GM18951 (cell line): Measurements from ENCODE around the gene CASS4.
"Not testable (repeated sequence)": the region's sequence is repeated elsewhere in the genome, so short reads cannot be mapped to it uniquely, and the experiment has no call there.

ENCODE experiments used
- POLR2A ChIP-seq: IDR thresholded peaks from 4 replicates; pipeline ENCODE4 v1.6.1; 2011; ENCODE audit warnings: mild to moderate bottlenecking; ENCODE audit not compliant: insufficient read length, insufficient read depth; ENCODE audit errors: extremely low read depth
- in situ Hi-C: fragments of 300-500 bp; cut with MboI; formaldehyde crosslinking; loops from one replicate; pipeline ENCODE4 v1.12.0; 2022; ENCODE audit warnings: low sequenced_read_pairs, mixed read lengths, inconsistent platforms; ENCODE audit not compliant: unreplicated experiment

CASS4 gene

DNA sequence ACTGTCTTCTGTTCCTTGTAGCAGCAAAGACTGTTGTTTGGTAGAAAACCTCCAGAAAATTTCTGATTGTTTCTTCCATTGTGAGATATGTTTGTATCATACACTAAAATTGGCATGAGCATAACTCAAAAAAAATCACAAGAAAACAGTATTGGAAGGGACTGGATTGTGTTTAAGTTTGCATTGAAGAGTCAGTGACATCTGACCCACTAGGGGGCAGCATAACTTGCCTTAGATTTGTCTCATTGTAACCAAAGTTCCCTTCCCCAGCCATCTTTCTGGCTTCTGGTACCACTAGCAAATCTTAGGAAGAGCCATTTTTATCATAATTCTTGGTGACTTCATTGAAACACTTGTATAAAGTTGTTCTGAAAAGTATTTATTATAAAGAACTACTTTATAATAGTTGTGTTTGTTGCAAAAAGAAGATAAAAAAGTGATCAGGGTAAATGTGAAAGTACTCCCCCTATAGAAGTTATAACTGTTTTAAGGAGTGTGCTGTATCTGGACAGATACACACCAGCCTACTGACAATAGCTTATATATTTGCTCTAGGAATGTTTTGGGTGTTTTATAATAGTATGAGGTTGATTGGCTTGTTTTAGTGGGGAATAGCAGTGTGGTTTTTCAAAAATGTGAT lies 11.9 kb upstream of the CASS4 start:
- in situ Hi-C loops, result no loop called here

DNA sequence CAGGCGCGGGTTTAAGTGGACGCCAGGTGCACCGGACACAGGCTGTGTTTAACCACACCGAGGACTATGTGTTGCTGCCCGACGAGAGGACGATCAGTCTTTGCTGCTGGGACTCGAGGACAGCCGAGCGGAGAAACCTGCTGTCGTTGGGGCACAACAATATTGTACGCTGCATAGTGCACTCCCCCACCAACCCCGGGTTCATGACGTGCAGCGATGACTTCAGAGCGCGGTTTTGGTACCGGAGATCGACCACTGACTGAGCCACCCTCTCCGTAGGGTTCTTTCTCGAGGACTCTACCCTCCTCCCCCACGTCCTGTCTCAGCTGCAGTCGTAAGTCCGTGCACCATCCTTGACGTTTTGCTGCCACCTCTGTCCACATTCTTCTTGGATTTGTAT lies 8.6 kb upstream of the CASS4 start:
- no peak for TF ChIP-seq POLR2A
- in situ Hi-C loops, result no loop called here

More for the DNA sequence above, 11.9 kb upstream of the CASS4 start:
- no peak for TF ChIP-seq POLR2A

DNA sequence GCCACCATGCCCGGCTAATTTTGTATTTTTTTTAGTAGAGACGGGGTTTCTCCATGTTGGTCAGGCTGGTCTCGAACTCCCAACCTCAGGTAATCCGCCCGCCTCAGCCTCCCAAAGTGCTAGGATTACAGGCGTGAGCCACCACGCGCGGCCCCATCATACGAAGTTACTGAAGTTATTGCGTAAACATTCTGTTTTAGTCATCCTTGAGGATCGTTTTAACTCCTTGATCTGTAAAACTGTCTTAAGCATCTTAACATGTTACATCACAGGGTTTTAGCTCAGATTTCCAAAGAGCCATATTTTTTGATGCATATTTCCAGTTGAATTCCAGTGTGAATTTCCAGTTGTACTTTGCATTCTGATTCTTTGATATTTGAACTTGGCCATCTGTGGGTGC lies 6.7 kb upstream of the CASS4 start:
- in situ Hi-C loops, result not testable (repeated sequence)

DNA sequence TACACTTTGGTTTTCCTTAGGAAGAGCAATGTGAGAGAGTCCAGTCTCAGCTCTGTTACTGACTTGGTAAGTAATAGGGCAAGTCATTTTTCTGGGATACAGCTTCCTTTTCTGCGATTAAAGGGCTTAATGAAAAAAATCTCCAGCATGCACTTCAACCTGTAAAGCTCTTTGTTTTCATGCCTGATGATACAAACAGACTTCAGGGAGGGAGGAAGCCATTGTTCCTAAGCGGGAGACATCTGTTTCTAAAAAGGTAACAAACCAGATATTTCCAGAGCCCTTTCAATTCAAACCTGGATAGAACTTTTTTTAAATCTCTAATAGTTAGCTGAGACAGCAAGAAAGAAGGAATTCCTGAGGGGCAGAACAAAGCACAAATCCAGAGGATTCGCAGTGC lies 5.2 kb upstream of the CASS4 start:
- in situ Hi-C loops, result no loop called here
- TF ChIP-seq POLR2A, result no peak

DNA sequence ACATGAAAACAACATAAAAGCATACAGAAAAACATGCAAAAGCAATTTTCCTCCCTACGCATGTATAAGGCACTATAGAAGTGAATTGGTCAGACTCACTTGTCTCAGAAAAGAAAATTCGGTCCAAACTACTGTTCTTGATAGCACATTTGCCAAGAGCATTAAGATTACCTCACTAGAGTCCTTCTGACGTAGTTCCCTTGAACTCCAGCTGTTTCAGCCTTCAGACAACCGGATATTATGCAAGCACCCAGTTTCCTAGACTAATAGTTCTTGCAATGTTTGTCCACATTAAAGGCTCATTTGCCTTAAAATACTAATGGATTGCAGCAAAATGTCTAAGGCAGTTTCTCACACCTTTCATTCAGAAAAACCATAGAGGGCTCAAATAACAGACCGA lies 2.5 kb upstream of the CASS4 start:
- TF ChIP-seq POLR2A, result no peak
- in situ Hi-C loops, result no loop called here

DNA sequence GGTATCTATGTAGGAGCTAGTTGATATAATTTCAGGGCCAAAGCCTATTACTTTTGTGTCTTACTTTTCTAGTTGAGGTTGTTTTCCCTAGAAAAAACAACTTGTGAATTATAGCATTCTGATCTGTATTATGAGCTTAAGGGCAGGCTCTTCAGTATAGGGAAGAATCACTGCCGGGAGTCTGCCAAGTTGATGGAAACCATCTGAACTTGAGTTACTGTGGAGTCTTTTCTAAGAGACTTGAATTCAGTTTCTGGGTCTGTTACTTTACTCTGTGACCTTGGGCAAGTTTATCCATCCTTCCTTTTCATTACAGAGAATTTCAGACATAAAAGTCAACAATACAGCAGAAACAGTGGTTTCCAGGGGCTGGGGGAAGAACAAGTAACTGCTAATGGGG lies 2.1 kb upstream of the CASS4 start:
- TF ChIP-seq POLR2A, result no peak
- in situ Hi-C loops, result no loop called here

DNA sequence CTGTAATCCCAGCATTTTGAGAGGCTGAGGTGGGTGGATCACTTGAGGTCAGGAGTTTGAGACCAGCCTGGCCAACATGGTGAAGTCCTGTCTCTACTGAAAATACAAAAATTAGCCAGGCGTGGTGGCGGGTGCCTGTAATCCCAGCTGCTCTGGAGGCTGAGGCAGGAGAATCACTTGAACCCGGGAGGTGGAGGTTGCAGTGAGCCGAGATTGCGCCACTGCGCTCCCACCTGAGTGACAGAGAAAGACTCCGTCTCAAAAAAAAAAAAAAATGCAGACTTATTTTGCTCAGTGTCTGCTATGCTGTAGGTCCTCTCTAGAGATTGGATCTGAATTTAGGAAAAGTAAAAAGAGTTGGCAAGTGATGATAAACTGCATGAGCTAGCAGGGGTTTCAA lies 773 bp upstream of the CASS4 start:
- in situ Hi-C loops, result not testable (repeated sequence)

DNA sequence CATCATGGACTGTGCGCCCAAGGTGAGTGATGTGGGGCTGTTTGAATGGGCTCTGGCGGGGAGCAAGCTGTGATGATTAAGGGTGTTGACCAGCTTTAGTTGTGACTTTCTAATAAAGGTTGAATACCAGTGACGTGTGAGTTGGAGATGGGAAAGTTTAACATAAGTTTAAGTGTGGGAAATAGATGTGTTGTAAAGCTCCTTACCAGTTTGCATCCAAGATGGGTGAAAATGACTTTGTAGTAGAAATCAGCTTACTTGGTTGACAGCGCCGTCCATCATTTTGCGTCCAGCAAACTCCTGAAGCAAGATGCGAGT lies 372 bp downstream of the CASS4 start:
- TF ChIP-seq POLR2A, result no peak
- in situ Hi-C loops, result no loop called here

DNA sequence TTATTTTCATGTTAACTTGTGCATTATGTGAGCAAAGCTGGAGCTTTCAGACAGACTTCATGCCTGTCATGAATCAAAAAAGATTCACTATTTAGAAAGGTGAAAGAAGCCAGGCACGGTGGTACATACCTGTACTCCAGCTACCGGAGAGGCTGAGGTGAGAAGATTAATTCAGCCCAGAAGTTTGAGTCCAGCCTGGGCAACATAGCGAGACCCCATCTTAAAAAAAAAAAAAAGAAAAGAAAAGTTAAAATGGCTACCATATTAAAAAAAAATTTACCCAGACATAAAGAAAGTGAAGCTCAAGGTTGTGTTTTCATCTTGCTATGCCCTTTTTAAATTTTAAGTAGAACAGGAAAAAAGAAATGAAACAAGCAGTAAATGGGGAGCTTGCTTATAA lies 889 bp downstream of the CASS4 start:
- TF ChIP-seq POLR2A, result no peak
- in situ Hi-C loops, result no loop called here

DNA sequence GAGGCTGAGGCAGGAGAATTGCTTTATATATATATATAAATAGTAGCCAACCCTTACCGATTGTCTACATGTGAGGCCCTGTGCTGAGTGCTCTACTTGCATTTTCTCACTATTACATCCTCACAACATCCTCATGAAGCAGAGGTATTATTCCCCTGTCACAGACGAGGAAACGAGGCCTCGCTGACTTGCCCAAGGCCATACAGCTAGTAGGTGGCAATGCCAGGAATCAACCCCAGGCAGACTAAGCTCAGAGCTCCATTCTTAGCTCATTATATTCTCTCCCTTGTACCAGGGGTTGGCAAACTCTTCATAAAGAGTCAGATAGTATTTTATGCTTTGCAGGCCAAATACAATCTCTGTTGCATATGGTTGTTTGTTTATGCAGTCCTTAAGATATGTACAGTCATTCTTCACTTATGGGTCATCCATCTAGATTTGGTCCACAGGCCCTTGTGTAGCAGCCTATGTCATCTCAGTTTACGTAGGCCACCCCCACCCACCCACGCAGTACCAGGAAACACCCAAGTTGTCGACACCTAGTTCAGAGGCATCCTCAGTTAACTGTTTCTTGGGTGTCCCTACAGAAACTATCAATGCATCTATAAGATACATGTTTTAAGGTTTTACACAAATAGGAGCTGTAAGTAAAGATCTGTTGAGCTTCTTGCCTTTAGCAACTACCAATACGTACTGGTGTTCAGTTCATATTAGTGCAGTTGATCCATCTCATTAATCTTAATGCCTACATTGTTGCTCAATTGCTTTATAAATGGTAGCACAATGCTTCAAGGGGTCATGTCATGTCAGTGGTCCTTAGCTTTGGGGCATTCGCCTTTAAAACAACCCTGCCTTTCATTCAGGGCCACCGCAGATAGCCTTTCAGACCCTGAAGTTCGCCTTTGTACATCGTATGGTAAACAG lies 3.0 kb downstream of the CASS4 start:
- no peak for TF ChIP-seq POLR2A
- in situ Hi-C loops, result no loop called here

DNA sequence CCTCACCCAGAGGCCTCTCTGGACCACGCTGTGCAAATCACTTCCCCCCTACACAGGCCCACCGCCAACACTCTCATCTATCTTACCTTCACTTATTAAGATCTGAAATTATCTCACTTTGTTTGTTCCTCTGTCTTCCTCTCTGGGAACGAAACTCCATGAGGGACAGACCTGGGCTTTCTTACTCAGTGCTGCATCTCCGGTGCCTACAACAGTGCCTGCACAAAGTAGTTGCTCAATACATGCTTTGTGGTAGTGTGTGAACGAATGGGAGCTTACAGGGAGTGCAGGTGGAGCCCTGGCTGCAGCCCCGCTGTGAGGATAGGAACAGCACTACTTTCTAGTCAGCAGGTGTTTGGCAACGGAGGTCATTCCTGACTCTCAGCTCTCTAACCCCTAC lies 5.3 kb downstream of the CASS4 start:
- TF ChIP-seq POLR2A, result no peak
- in situ Hi-C loops, result no loop called here

DNA sequence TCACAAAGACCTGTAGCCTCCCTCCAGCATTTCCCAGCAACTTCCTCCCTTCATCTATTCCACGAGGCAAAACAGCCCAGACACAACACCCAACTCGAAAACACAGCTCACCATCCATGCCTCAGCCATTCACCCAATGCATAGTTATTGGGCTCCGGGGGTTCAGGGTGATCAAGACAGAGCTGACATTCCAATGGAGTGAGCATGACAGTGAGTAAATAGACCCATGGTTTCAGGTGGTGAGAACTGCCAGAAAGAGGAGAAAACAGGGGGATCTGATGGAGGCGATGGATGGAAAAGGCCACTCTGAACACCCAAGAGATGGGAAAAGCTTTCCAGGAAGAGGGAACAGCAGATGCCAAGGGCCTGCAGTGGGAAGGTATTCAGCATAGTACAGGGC lies 5.9 kb downstream of the CASS4 start:
- no peak for TF ChIP-seq POLR2A

DNA sequence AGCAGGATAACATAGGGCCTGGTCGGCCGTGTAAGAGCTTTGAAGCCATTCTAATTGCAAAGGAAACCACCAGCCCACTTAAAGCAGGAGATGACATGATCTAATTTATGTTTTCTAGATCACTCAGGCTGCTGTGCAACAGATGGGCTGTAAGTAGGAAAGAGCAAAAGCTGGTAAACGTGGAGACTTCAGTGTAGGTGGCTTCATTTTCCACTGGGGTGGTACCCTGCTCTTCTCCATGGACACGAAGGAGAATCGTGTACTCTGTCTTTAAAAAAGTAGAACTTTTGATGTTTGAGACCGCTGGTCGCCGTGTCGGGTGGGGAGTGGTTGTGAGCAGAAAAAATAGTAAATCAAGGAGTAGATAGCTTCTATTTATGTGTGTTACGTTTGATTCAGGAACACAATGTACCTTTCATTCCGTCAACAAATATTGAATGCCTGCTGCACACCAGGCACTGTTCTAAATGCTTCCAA lies 6.4 kb downstream of the CASS4 start:
- in situ Hi-C loops, result no loop called here
- TF ChIP-seq POLR2A, result no peak

More for the DNA sequence above, 5.9 kb downstream of the CASS4 start:
- in situ Hi-C loops, result no loop called here

DNA sequence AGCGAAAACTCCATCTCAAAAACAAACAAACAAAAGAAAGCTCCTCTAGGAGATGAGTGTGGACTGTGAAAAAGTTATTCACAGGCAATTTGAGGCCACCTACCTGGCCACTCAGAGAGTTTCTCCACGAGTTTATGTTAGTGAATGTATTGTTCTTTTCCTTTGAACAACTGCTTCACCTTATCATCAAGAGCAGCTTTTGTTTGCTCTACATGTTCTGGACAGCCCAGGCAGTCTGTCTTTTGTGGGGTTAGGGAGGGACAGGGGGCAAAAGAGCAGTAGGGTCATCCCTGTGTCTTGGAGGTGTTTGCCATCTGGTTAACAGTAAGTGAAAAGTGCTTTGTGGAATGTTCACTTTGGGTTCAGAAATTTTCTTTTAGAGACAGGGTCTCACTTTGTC lies 8.0 kb downstream of the CASS4 start:
- TF ChIP-seq POLR2A, result no peak
- in situ Hi-C loops, result no loop called here
